Chondrocyte (in vitro differentiated cells): ENCODE results near the gene NPAS1. TPM values are rescaled to one million over a fixed set of nuclear protein-coding genes. Genes with fewer than 3 reads are reported as not detected.

Experiments
- DNase-seq: peaks from one replicate; pipeline ENCODE4 v3.0.0; 2021; ENCODE audit warnings: mixed read lengths, low spot score
- H3K27ac Mint-ChIP-seq: one replicate; pipeline ENCODE4 v1.8.0; 2021; ENCODE audit warnings: mild to moderate bottlenecking, moderate library complexity, mixed read lengths; ENCODE audit not compliant: unreplicated experiment
- H3K27me3 Mint-ChIP-seq: 2 replicates; pipeline ENCODE4 v1.8.0; 2021; ENCODE audit warnings: low read depth, mixed read lengths
- H3K36me3 Mint-ChIP-seq: 2 replicates; pipeline ENCODE4 v1.8.0; 2021; ENCODE audit warnings: low read depth, mixed read lengths
- H3K4me1 Mint-ChIP-seq: 2 replicates; pipeline ENCODE4 v1.8.0; 2021; ENCODE audit warnings: low read depth, mild to moderate bottlenecking, mixed read lengths
- H3K4me3 Mint-ChIP-seq: one replicate; pipeline ENCODE4 v1.8.0; 2021; ENCODE audit warnings: mild to moderate bottlenecking, moderate library complexity, mixed read lengths; ENCODE audit not compliant: unreplicated experiment
- H3K9me3 Mint-ChIP-seq: 2 replicates; pipeline ENCODE4 v1.8.0; 2021; ENCODE audit warnings: low read depth, mixed read lengths
- total RNA-seq: library from RNA; stranded (reverse); gene quantifications from 3 replicates; pipeline ENCODE4 v1.2.1, GENCODE V29; 2021
- TF ChIP-seq, protein P1 (sequence below): fragments of 200-600 bp; sonication (generic); IDR thresholded peaks from 2 replicates; pipeline ENCODE4 v1.5.0; 2021; ENCODE audit warnings: antibody characterized with exemption, mild to moderate bottlenecking, moderate library complexity

Gene NPAS1
- total RNA-seq, 1 donor from 2014 or later = 1.7 TPM

GRCh38 chr19:46999377-46999776 lies 20.3 kb upstream of the NPAS1 start:
- no peak for DNase-seq
- Mint-ChIP-seq H3K27me3 (no peaks in the 10 kb centered on the region), H3K9me3 (no peaks in the 10 kb centered on the region), H3K36me3 (peaks cover 16% of the 10 kb centered on the region), H3K27ac (no peak overlapping the region), H3K4me1 (no peaks in the 10 kb centered on the region), H3K4me3 (no peak overlapping the region)
- TF ChIP-seq, protein P1, sequence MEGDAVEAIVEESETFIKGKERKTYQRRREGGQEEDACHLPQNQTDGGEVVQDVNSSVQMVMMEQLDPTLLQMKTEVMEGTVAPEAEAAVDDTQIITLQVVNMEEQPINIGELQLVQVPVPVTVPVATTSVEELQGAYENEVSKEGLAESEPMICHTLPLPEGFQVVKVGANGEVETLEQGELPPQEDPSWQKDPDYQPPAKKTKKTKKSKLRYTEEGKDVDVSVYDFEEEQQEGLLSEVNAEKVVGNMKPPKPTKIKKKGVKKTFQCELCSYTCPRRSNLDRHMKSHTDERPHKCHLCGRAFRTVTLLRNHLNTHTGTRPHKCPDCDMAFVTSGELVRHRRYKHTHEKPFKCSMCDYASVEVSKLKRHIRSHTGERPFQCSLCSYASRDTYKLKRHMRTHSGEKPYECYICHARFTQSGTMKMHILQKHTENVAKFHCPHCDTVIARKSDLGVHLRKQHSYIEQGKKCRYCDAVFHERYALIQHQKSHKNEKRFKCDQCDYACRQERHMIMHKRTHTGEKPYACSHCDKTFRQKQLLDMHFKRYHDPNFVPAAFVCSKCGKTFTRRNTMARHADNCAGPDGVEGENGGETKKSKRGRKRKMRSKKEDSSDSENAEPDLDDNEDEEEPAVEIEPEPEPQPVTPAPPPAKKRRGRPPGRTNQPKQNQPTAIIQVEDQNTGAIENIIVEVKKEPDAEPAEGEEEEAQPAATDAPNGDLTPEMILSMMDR = no peak

DNA sequence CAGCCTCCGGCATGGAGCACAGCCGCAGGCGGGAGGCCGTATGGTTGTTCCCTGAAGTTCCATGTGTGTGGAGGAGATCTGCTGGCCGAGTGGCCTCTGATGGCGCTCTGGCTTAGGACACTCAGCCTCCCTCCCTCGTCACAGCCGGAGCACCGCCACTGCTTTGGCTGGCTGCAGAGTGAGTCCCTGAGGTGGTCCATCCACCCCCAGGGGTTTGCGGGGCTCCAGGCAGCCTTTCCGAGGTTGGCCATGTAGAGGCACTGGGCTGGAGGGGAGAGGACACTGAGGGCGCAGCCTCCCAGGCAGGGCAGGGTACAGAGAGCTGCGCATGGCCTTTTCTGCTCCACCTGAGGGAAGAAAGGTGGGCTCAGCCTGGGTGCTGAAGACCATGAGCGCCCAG lies 19.8 kb upstream of the NPAS1 start:
- no peak for DNase-seq
- TF ChIP-seq, protein P1 = no peak
- Mint-ChIP-seq H3K27ac (no peak overlapping the region), H3K9me3 (no peaks in the 10 kb centered on the region), H3K36me3 (peaks cover 16% of the 10 kb centered on the region), H3K4me1 (no peaks in the 10 kb centered on the region), H3K4me3 (no peak overlapping the region), H3K27me3 (no peaks in the 10 kb centered on the region)

DNA sequence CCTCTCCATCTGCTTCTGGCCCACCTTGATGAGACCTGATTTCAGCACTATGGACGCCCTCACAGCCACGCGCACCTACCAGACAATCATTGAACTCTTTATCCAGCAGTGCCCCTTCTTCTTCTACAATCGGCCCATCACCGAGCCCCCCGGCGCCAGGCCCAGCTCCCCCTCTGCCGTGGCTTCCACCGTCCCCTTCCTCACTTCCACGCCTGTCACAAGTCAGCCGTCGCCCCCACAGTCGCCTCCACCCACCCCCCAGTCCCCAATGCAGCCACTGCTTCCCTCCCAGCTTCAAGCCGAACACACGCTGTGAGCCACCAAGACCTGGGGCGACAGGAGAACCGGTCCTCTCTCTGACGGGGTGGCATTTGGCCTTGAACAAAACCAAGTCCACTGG lies 19.3 kb upstream of the NPAS1 start:
- Mint-ChIP-seq H3K36me3 (peaks cover 16% of the 10 kb centered on the region), H3K27me3 (no peaks in the 10 kb centered on the region), H3K9me3 (no peaks in the 10 kb centered on the region), H3K27ac (no peak overlapping the region), H3K4me3 (no peak overlapping the region), H3K4me1 (no peaks in the 10 kb centered on the region)
- TF ChIP-seq, protein P1 = no peak
- no peak for DNase-seq

GRCh38 chr19:47001584-47001983 lies 18.1 kb upstream of the NPAS1 start:
- no peaks in the 10 kb centered on the region for H3K27me3 Mint-ChIP-seq
- no peaks in the 10 kb centered on the region for H3K4me1 Mint-ChIP-seq
- H3K27ac Mint-ChIP-seq = no peak overlapping the region
- no peak overlapping the region for H3K4me3 Mint-ChIP-seq
- peaks cover 18% of the 10 kb centered on the region for H3K36me3 Mint-ChIP-seq
- no peaks in the 10 kb centered on the region for H3K9me3 Mint-ChIP-seq
- DNase-seq = no peak
- TF ChIP-seq, protein P1 = no peak

- Mint-ChIP-seq H3K36me3 (peaks cover 18% of the 10 kb centered on the region), H3K9me3 (no peaks in the 10 kb centered on the region), H3K4me3 (no peak overlapping the region), H3K4me1 (no peaks in the 10 kb centered on the region), H3K27ac (no peak overlapping the region), H3K27me3 (no peaks in the 10 kb centered on the region)
- TF ChIP-seq, protein P1 = peak; percentile 17
- no peak for DNase-seq
Observed at GRCh38 chr19:47002106-47002766, 17.4 kb upstream of the NPAS1 start.
